HL-60 (cell line): ENCODE measurements around the gene EIF5.

Source experiments
- DNase-seq, 2 experiments: peaks; one replicate each; pipeline ENCODE4 v3.0.0-alpha.2; 2010 to 2020; ENCODE audit warnings: low read depth in 1 of 2, low spot score in 1 of 2
- H3K27ac ChIP-seq: fragments of 250-450 bp; sonication (Bioruptor Pico); replicated peaks from 2 replicates; pipeline ENCODE4 v1.5.1; 2020; ENCODE audit warnings: mild to moderate bottlenecking, moderate library complexity
- H3K27me3 ChIP-seq: fragments of 250-450 bp; sonication (Bioruptor Pico); 2 replicates; pipeline ENCODE4 v1.5.1; 2021; ENCODE audit warnings: mild to moderate bottlenecking, moderate library complexity; ENCODE audit not compliant: insufficient read depth, poor library complexity, severe bottlenecking
- H3K4me3 ChIP-seq: replicated peaks from 2 replicates; pipeline ENCODE4 v1.5.1; 2011; ENCODE audit warnings: mild to moderate bottlenecking, control low read depth, low read length; ENCODE audit not compliant: insufficient read depth
- GABPA ChIP-seq: IDR thresholded peaks from 2 replicates; pipeline ENCODE4 v1.6.1; 2012; ENCODE audit warnings: low read depth
- POLR2AphosphoS5 ChIP-seq: IDR thresholded peaks from 2 replicates; pipeline ENCODE4 v1.6.1; 2012; ENCODE audit warnings: low read depth
- SPI1 ChIP-seq: IDR thresholded peaks from 2 replicates; pipeline ENCODE4 v1.6.1; 2012; ENCODE audit warnings: low read depth, mild to moderate bottlenecking, borderline replicate concordance
- TF ChIP-seq, protein P1 (sequence below): IDR thresholded peaks from 2 replicates; pipeline ENCODE4 v1.6.1; 2012; ENCODE audit warnings: low read depth; ENCODE audit not compliant: insufficient replicate concordance
- TF ChIP-seq, protein P2 (sequence below): IDR thresholded peaks from one replicate; pipeline ENCODE4 v1.5.1; 2011; ENCODE audit warnings: low read length, control low read depth, inconsistent platforms; ENCODE audit not compliant: insufficient read depth

Gene EIF5

GRCh38 chr14:103367995-103368394, 34.0 kb downstream of the EIF5 start:
- H3K27ac ChIP-seq: no peak overlapping the region
- no peak overlapping the region for H3K4me3 ChIP-seq
- DNase-seq: no peak
- no peaks in the 10 kb centered on the region for H3K27me3 ChIP-seq
- no peak for TF ChIP-seq GABPA
- TF ChIP-seq, protein P1, sequence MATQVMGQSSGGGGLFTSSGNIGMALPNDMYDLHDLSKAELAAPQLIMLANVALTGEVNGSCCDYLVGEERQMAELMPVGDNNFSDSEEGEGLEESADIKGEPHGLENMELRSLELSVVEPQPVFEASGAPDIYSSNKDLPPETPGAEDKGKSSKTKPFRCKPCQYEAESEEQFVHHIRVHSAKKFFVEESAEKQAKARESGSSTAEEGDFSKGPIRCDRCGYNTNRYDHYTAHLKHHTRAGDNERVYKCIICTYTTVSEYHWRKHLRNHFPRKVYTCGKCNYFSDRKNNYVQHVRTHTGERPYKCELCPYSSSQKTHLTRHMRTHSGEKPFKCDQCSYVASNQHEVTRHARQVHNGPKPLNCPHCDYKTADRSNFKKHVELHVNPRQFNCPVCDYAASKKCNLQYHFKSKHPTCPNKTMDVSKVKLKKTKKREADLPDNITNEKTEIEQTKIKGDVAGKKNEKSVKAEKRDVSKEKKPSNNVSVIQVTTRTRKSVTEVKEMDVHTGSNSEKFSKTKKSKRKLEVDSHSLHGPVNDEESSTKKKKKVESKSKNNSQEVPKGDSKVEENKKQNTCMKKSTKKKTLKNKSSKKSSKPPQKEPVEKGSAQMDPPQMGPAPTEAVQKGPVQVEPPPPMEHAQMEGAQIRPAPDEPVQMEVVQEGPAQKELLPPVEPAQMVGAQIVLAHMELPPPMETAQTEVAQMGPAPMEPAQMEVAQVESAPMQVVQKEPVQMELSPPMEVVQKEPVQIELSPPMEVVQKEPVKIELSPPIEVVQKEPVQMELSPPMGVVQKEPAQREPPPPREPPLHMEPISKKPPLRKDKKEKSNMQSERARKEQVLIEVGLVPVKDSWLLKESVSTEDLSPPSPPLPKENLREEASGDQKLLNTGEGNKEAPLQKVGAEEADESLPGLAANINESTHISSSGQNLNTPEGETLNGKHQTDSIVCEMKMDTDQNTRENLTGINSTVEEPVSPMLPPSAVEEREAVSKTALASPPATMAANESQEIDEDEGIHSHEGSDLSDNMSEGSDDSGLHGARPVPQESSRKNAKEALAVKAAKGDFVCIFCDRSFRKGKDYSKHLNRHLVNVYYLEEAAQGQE: no peak
- TF ChIP-seq, protein P2, sequence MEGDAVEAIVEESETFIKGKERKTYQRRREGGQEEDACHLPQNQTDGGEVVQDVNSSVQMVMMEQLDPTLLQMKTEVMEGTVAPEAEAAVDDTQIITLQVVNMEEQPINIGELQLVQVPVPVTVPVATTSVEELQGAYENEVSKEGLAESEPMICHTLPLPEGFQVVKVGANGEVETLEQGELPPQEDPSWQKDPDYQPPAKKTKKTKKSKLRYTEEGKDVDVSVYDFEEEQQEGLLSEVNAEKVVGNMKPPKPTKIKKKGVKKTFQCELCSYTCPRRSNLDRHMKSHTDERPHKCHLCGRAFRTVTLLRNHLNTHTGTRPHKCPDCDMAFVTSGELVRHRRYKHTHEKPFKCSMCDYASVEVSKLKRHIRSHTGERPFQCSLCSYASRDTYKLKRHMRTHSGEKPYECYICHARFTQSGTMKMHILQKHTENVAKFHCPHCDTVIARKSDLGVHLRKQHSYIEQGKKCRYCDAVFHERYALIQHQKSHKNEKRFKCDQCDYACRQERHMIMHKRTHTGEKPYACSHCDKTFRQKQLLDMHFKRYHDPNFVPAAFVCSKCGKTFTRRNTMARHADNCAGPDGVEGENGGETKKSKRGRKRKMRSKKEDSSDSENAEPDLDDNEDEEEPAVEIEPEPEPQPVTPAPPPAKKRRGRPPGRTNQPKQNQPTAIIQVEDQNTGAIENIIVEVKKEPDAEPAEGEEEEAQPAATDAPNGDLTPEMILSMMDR: no peak
- TF ChIP-seq SPI1: no peak
- TF ChIP-seq POLR2AphosphoS5: no peak

- no peak overlapping the region for H3K27ac ChIP-seq
- TF ChIP-seq SPI1 (no peak), GABPA (no peak), POLR2AphosphoS5 (no peak)
- TF ChIP-seq, protein P2: no peak
- TF ChIP-seq, protein P1: no peak
- no peak overlapping the region for H3K4me3 ChIP-seq
- DNase-seq: no peak
- no peaks in the 10 kb centered on the region for H3K27me3 ChIP-seq
These were observed 36.0 kb downstream of the EIF5 start for GRCh38 chr14:103370087-103370486.

GRCh38 chr14:103372017-103372416, 38.0 kb downstream of the EIF5 start:
- no peak overlapping the region for H3K27ac ChIP-seq
- no peak for DNase-seq
- no peaks in the 10 kb centered on the region for H3K27me3 ChIP-seq
- H3K4me3 ChIP-seq: no peak overlapping the region
- no peak for TF ChIP-seq SPI1
- TF ChIP-seq, protein P1: no peak
- no peak for TF ChIP-seq GABPA
- TF ChIP-seq, protein P2: no peak
- no peak for TF ChIP-seq POLR2AphosphoS5
